GM20431 (cell line): ENCODE data around the gene SIX2.

Experiments
- in situ Hi-C: fragments of 300-500 bp; cut with MseI, MboI; formaldehyde crosslinking; loops from one replicate; pipeline ENCODE4 v1.15.0; 2020; ENCODE audit warnings: low sequenced_read_pairs; ENCODE audit not compliant: unreplicated experiment

Gene SIX2

GRCh38 chr2:45024097-45024496 lies 14.8 kb upstream of the SIX2 start:
- in situ Hi-C loops: no loop called here

GRCh38 chr2:45020439-45020838 lies 11.2 kb upstream of the SIX2 start:
- in situ Hi-C loops: no loop called here

- in situ Hi-C loops: no loop called here
Observed at GRCh38 chr2:45018023-45018422, 8.8 kb upstream of the SIX2 start.

- in situ Hi-C loops: no loop called here
Observed at GRCh38 chr2:45014831-45015230, 5.6 kb upstream of the SIX2 start.

GRCh38 chr2:45014016-45014702 lies 4.9 kb upstream of the SIX2 start:
- in situ Hi-C loops: no loop called here

- in situ Hi-C loops: no loop called here
Observed at GRCh38 chr2:45013229-45014015, 4.2 kb upstream of the SIX2 start.

- in situ Hi-C loops: no loop called here
Observed at GRCh38 chr2:45012733-45013132, 3.5 kb upstream of the SIX2 start.

GRCh38 chr2:45011621-45012602 lies 2.7 kb upstream of the SIX2 start:
- in situ Hi-C loops: no loop called here

GRCh38 chr2:45011121-45011520 lies 1.9 kb upstream of the SIX2 start:
- in situ Hi-C loops: no loop called here

GRCh38 chr2:45010702-45011012 lies 1.4 kb upstream of the SIX2 start:
- in situ Hi-C loops: no loop called here

- in situ Hi-C loops: no loop called here
Observed at GRCh38 chr2:45009928-45010701, 863 bp upstream of the SIX2 start.

- in situ Hi-C loops: no loop called here
Observed at GRCh38 chr2:45008296-45009129, 739 bp downstream of the SIX2 start.

GRCh38 chr2:45007961-45008295 lies 1.3 kb downstream of the SIX2 start:
- in situ Hi-C loops: no loop called here

- in situ Hi-C loops: no loop called here
Observed at GRCh38 chr2:45006942-45007287, 2.3 kb downstream of the SIX2 start.

GRCh38 chr2:45006041-45006941 lies 3.0 kb downstream of the SIX2 start:
- in situ Hi-C loops: no loop called here

GRCh38 chr2:45005261-45006002 lies 3.8 kb downstream of the SIX2 start:
- in situ Hi-C loops: no loop called here

- in situ Hi-C loops: no loop called here
Observed at GRCh38 chr2:45004562-45005191, 4.6 kb downstream of the SIX2 start.
